Hepatocyte (in vitro differentiated cells): Measurements from ENCODE around the gene PCK1.

Experiments used
- EZH2 ChIP-seq: fragments of 200-600 bp; sonication (generic); IDR thresholded peaks from 2 replicates; pipeline ENCODE4 v1.6.1; 2016; ENCODE audit warnings: antibody characterized with exemption, mild to moderate bottlenecking, borderline replicate concordance
- EZH2phosphoT487 ChIP-seq: fragments of 200-600 bp; sonication (generic); IDR thresholded peaks from one replicate; pipeline ENCODE4 v1.6.1; 2018; ENCODE audit warnings: antibody characterized with exemption, mild to moderate bottlenecking, low read depth, moderate library complexity; ENCODE audit not compliant: unreplicated experiment, severe bottlenecking
- TF ChIP-seq, protein P1 (sequence below): fragments of 200-600 bp; sonication (generic); IDR thresholded peaks from 2 replicates; pipeline ENCODE4 v1.5.1; 2016; ENCODE audit warnings: antibody characterized with exemption, mild to moderate bottlenecking; ENCODE audit not compliant: poor library complexity

- TF ChIP-seq, protein P1, sequence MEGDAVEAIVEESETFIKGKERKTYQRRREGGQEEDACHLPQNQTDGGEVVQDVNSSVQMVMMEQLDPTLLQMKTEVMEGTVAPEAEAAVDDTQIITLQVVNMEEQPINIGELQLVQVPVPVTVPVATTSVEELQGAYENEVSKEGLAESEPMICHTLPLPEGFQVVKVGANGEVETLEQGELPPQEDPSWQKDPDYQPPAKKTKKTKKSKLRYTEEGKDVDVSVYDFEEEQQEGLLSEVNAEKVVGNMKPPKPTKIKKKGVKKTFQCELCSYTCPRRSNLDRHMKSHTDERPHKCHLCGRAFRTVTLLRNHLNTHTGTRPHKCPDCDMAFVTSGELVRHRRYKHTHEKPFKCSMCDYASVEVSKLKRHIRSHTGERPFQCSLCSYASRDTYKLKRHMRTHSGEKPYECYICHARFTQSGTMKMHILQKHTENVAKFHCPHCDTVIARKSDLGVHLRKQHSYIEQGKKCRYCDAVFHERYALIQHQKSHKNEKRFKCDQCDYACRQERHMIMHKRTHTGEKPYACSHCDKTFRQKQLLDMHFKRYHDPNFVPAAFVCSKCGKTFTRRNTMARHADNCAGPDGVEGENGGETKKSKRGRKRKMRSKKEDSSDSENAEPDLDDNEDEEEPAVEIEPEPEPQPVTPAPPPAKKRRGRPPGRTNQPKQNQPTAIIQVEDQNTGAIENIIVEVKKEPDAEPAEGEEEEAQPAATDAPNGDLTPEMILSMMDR: no peak
- TF ChIP-seq EZH2 (no peak), EZH2phosphoT487 (no peak)
Observed at GRCh38 chr20:57567471-57568079, 6.7 kb downstream of the PCK1 start.
